ENCODE measurements around the gene SORBS1. TPM values are rescaled to one million over a fixed set of nuclear protein-coding genes. Genes with fewer than 3 reads are reported as not detected.

Gene SORBS1
- total and polyA plus RNA-seq, 2 of the 13 experiments (the other 11 are each of a cell fraction or from before 2014, with no cell fraction given): 16.8 to 39.8 TPM

DNA sequence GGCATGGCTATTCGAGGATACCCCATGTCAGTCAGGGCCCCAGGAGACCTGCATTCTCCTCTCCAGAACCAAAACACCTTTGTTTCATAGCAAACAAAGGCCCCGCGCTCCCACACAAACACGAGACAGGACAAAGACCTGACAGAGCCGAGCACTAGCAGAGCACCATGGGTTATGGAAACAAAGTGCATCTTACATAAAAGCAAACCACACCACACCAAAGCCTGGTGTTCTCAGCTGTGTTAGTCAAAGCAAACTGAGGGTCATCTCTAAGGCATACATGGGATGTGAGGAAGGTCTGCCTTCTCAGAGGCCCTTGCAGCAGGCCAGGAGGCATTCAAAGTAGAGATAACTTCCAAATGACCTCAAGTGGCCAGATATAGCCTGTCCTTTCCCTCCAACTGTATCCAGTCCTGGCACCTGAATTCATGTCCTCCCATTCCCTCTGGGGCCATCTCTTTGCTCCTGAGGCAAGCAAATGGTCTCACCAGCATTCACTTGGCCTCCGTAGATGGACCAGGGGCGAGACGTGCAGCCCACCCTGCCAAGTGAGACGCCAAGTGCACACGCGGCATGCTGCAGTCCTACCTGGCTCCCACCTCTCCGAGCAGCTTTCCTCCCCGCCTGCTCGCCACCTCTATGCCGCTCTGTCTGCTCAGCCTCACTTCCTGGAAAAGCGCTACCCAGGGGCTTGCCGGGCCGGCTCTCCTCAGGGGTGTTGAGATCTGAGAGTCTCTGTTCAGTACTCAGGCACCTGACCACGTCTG lies 225.1 kb downstream of the SORBS1 start (continued):
- TF ChIP-seq, protein P1, sequence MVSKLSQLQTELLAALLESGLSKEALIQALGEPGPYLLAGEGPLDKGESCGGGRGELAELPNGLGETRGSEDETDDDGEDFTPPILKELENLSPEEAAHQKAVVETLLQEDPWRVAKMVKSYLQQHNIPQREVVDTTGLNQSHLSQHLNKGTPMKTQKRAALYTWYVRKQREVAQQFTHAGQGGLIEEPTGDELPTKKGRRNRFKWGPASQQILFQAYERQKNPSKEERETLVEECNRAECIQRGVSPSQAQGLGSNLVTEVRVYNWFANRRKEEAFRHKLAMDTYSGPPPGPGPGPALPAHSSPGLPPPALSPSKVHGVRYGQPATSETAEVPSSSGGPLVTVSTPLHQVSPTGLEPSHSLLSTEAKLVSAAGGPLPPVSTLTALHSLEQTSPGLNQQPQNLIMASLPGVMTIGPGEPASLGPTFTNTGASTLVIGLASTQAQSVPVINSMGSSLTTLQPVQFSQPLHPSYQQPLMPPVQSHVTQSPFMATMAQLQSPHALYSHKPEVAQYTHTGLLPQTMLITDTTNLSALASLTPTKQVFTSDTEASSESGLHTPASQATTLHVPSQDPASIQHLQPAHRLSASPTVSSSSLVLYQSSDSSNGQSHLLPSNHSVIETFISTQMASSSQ (IDR thresholded peaks at IDR 0.05; ENCODE audit: low read depth): no peak
- TF ChIP-seq, protein P1 (CRISPR knock-in tag; IDR thresholded peaks at IDR 0.05; ENCODE audit: borderline replicate concordance): peak; percentile 40; the same call in 1 of the 2 replicates
- TF ChIP-seq, protein P2, sequence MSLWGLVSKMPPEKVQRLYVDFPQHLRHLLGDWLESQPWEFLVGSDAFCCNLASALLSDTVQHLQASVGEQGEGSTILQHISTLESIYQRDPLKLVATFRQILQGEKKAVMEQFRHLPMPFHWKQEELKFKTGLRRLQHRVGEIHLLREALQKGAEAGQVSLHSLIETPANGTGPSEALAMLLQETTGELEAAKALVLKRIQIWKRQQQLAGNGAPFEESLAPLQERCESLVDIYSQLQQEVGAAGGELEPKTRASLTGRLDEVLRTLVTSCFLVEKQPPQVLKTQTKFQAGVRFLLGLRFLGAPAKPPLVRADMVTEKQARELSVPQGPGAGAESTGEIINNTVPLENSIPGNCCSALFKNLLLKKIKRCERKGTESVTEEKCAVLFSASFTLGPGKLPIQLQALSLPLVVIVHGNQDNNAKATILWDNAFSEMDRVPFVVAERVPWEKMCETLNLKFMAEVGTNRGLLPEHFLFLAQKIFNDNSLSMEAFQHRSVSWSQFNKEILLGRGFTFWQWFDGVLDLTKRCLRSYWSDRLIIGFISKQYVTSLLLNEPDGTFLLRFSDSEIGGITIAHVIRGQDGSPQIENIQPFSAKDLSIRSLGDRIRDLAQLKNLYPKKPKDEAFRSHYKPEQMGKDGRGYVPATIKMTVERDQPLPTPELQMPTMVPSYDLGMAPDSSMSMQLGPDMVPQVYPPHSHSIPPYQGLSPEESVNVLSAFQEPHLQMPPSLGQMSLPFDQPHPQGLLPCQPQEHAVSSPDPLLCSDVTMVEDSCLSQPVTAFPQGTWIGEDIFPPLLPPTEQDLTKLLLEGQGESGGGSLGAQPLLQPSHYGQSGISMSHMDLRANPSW (CRISPR knock-in tag; IDR thresholded peaks at IDR 0.05; ENCODE audit: borderline replicate concordance): no peak
- TF ChIP-seq, protein P3, sequence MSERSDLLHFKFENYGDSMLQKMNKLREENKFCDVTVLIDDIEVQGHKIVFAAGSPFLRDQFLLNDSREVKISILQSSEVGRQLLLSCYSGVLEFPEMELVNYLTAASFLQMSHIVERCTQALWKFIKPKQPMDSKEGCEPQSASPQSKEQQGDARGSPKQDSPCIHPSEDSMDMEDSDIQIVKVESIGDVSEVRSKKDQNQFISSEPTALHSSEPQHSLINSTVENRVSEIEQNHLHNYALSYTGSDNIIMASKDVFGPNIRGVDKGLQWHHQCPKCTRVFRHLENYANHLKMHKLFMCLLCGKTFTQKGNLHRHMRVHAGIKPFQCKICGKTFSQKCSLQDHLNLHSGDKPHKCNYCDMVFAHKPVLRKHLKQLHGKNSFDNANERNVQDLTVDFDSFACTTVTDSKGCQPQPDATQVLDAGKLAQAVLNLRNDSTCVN (CRISPR knock-in tag; IDR thresholded peaks at IDR 0.05; ENCODE audit: borderline replicate concordance): peak; percentile 45; the same call in 1 of the 2 replicates
- TF ChIP-seq, protein P4, sequence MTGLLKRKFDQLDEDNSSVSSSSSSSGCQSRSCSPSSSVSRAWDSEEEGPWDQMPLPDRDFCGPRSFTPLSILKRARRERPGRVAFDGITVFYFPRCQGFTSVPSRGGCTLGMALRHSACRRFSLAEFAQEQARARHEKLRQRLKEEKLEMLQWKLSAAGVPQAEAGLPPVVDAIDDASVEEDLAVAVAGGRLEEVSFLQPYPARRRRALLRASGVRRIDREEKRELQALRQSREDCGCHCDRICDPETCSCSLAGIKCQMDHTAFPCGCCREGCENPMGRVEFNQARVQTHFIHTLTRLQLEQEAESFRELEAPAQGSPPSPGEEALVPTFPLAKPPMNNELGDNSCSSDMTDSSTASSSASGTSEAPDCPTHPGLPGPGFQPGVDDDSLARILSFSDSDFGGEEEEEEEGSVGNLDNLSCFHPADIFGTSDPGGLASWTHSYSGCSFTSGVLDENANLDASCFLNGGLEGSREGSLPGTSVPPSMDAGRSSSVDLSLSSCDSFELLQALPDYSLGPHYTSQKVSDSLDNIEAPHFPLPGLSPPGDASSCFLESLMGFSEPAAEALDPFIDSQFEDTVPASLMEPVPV (CRISPR knock-in tag; IDR thresholded peaks at IDR 0.05): no peak
- TF ChIP-seq ZNF17 (CRISPR knock-in tag; IDR thresholded peaks at IDR 0.05) (no peak), ZNF619 (CRISPR knock-in tag; IDR thresholded peaks at IDR 0.05) (no peak), ZNF792 (CRISPR knock-in tag; IDR thresholded peaks at IDR 0.05) (no peak), SCMH1 (CRISPR knock-in tag; IDR thresholded peaks at IDR 0.05; ENCODE audit: borderline replicate concordance) (no peak), MTA1 (CRISPR knock-in tag; IDR thresholded peaks at IDR 0.05; ENCODE audit: borderline replicate concordance) (no peak), NRL (CRISPR knock-in tag; IDR thresholded peaks at IDR 0.05; ENCODE audit: borderline replicate concordance) (no peak; the same call in 1 of the 2 replicates), KMT2B (CRISPR knock-in tag; IDR thresholded peaks at IDR 0.05) (no peak), ZNF468 (CRISPR knock-in tag; IDR thresholded peaks at IDR 0.05) (no peak), ZNF331 (CRISPR knock-in tag; IDR thresholded peaks at IDR 0.05) (peak; percentile 56; the same call in 1 of the 2 replicates), DNMT3B (CRISPR knock-in tag; conservative IDR thresholded peaks at IDR 0.05) (no peak), TOPORS (CRISPR knock-in tag; IDR thresholded peaks at IDR 0.05) (no peak), FOXJ3 (CRISPR knock-in tag; IDR thresholded peaks at IDR 0.05; ENCODE audit: borderline replicate concordance) (no peak)
- TF ChIP-seq, protein P5, sequence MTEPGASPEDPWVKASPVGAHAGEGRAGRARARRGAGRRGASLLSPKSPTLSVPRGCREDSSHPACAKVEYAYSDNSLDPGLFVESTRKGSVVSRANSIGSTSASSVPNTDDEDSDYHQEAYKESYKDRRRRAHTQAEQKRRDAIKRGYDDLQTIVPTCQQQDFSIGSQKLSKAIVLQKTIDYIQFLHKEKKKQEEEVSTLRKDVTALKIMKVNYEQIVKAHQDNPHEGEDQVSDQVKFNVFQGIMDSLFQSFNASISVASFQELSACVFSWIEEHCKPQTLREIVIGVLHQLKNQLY (CRISPR knock-in tag; IDR thresholded peaks at IDR 0.05): peak; percentile 30; the same call in 1 of the 2 replicates
